ENCODE measurements around the gene GAB3.

DNA sequence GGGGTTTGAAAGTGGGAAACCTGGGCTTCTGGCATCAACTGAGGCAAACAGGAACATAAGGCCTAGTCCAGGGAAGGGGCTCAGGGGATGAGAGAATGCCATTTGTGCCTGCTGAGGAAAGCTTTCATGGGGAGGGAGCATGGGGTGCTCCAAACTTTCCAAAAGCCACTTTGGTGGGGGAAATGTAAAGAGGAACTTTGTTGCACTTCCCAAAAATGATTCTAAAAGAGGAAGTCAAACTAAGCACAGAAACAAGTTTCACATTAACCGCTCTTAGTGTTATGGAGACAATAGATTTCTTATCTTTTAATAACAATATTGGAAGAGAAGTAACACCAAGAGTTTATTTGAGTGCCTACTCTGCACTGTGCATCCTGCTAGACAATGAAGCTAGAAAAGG is 32.3 kb downstream of the GAB3 start:
- TF ChIP-seq CTCF (IDR thresholded peaks at IDR 0.05) (no peak), POLR2A (IDR thresholded peaks at IDR 0.05; ENCODE audit: low read depth) (no peak)
